C4-2B (cell line): ENCODE measurements around the gene ERBB4.

ENCODE experiments used
- ZFX ChIP-seq: fragments of 450-650 bp; IDR thresholded peaks from 2 replicates; pipeline ENCODE4 v1.6.1; 2017
- TF ChIP-seq, protein P1 (sequence below): fragments of 450-650 bp; conservative IDR thresholded peaks from 2 replicates; pipeline ENCODE4 v1.5.1; 2017; ENCODE audit warnings: mild to moderate bottlenecking

DNA sequence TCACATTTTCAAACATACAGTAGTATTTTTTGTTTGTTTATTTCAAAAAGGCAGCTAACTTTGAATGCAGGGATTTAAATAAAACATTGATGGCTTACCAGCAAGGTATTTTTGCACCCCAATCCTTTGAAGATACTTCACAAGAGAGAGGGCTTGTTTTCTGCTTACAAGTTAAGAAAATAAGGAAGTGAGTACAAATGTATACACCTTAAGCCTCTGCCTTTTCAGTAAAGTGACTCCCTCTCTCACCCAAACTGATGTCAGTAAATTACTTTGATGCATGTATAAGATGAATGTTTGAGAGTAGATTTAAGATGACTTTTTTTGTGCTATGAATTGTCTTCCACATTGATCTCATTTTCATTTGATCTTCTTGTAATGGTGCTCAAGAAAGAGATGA is 1162.2 kb downstream of the ERBB4 start:
- TF ChIP-seq, protein P1, sequence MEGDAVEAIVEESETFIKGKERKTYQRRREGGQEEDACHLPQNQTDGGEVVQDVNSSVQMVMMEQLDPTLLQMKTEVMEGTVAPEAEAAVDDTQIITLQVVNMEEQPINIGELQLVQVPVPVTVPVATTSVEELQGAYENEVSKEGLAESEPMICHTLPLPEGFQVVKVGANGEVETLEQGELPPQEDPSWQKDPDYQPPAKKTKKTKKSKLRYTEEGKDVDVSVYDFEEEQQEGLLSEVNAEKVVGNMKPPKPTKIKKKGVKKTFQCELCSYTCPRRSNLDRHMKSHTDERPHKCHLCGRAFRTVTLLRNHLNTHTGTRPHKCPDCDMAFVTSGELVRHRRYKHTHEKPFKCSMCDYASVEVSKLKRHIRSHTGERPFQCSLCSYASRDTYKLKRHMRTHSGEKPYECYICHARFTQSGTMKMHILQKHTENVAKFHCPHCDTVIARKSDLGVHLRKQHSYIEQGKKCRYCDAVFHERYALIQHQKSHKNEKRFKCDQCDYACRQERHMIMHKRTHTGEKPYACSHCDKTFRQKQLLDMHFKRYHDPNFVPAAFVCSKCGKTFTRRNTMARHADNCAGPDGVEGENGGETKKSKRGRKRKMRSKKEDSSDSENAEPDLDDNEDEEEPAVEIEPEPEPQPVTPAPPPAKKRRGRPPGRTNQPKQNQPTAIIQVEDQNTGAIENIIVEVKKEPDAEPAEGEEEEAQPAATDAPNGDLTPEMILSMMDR = no peak
- no peak for TF ChIP-seq ZFX
